Left renal cortex interstitium (tissue), 4 donors: ENCODE data around the gene PAPOLG. TPM values are rescaled to one million over a fixed set of nuclear protein-coding genes. Genes with fewer than 3 reads are reported as not detected.
"Not testable (repeated sequence)": the region's sequence is repeated elsewhere in the genome, so short reads cannot be mapped to it uniquely, and the experiment has no call there.

Experiments
- DNase-seq, 4 donors: peaks; one replicate each; pipeline ENCODE4 v3.0.0-alpha.2; 2013; ENCODE audit warnings: low read depth in 4 of 4, low spot score in 2 of 4, missing footprints in 1 of 4
- polyA plus RNA-seq, 4 donors: library from polyadenylated mRNA; unstranded; fragments of 120-200 nt; gene quantifications; one replicate each; pipeline ENCODE4 v1.2.1, GENCODE V29; 2013; ENCODE audit not compliant: insufficient read length in 4 of 4

The PAPOLG gene
- polyA plus RNA-seq, 4 donors, result 18.6 to 25.4 (median 23.1) TPM

DNA sequence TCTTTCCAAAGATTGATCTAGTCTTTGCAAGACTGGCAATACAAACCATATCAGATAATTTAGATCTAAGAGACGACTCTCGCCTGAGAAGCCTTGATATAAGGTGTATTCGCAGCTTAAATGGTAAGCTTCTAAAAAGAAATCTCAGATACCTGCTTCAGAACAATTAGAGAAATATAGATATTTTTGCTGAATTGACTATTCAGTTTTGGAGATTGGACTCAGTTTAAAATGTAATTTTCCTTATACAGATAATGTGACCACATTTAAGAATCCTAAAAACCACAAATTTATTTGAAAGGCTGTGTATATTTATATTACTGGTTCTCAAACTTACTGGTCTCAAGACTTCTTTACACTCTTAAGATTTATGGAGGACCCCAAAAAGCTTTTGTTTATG is 15.4 kb downstream of the PAPOLG start:
- DNase-seq, result no peak

DNA sequence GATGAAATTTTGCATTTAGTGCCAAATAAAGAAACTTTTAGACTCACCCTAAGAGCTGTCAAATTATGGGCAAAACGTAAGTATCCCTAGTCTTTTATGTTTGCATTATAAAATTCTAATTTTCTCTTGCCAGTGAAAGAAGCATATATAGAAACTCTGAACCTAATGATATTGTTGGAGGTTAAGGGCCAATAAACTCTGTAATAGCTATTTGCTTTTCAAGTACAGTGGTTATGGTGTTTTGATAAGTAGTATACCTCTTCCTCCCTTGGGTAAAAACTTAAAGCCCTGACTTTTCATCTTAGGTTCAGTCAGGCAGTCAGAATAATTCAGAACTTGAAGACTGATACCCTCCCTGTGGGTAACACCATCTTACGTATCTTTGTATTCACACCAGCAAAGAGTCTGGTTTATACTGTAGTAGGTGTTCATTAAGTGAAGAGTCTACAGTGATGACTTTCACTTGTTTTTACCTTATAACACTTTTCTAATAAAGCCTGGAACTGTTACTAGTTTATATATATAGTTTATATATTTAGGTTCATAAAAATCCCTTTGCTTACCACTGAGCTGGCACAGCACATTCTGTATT is 19.1 kb downstream of the PAPOLG start:
- no peak for DNase-seq

DNA sequence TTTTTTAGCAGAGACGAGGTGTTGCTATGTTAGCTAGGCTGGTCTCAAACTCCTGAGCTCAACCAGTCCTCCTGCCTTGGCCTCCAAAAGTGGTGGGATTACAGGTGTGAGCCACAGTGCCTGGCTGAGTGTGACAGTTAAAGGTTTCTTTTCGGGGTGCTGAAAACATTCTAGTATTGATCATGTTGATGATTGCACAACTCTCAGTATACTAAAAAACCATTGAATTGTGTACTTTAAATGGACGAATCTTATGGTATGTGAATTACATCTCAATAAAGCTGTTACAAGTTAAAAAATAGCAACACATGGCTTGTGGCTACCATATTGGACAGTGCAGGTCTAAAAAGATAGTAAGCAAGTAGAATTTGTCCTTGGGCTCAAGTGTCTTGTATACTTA is 22.3 kb downstream of the PAPOLG start:
- DNase-seq, result no peak

DNA sequence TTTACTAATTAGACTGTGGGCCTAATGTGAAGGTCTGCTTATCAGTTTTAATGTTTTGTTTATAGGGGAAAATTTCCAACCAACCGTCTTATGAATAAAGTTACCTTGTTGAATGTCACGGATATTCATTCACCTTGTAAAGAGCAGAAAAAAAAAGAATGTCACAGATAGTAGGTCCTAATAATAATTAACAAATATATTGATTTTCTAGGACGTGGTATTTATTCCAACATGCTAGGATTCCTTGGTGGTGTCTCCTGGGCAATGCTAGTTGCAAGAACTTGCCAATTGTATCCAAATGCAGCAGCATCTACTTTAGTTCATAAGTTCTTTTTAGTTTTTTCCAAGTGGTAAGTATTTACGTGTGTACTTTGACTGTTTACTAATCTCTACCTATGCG is 23.4 kb downstream of the PAPOLG start:
- no peak for DNase-seq

DNA sequence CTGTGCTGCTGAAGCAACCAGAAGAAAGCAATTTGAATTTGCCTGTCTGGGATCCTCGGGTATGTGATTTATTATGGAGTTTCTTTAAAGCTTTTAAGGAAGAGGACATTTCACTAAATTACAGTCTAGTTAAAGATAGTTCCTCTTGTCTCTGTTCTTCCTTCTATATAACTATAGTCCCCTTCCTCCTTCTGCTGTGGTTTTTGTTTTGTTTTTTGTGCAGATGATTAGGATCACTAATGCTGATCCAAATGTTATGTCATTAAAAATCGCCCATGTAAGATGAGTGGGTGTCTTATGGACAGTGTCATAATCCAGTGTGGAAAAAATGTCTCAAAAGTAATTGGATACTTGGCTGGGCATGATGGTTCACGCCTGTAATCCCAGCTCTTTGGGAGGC is 24.7 kb downstream of the PAPOLG start:
- DNase-seq, result no peak

DNA sequence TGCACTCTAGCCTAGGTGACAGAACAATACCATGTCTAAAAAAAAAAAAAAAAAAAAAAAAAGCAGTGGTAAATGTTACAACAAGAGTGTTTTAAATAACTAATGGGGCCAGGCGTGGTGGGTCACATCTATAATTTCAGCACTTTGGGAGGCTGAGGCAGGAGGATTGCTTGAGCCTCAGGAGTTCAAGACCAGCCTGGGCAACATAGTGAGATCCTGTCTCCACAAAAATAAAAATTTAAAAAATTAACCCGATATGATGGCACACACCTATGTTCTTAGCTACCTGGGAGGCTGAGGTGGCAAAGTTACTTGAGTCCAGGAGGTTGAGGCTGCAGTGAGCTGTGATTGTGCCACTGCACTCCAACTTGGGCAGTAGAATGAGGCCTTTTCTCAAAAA is 37.1 kb downstream of the PAPOLG start:
- no peak for DNase-seq

DNA sequence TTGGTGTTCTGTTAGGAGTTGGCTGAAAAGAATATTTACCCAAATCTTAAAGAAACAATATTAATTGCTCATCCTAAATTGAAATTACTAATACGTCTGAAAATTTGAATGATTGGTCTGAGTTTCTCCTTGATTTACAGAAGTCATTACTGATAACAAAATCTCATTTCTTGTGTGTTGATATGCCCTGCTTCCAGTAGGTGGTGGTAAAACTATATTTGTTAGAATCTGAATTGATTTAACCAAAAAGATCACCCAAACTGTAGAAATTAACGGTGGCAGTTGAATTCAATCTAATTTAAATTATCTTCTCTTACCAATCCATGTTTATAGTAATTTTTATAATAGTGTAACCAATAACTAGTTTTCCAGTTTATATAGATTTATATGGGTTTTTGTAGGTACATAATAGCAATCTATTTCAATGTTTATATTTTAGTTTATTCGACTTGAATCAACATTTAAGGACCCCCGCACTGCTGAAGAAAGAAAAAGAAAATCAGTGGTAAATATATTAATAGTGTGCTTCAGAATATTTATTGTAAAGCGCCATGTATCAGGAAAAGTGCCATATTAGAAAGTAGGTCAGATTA is 38.3 kb downstream of the PAPOLG start:
- no peak for DNase-seq

DNA sequence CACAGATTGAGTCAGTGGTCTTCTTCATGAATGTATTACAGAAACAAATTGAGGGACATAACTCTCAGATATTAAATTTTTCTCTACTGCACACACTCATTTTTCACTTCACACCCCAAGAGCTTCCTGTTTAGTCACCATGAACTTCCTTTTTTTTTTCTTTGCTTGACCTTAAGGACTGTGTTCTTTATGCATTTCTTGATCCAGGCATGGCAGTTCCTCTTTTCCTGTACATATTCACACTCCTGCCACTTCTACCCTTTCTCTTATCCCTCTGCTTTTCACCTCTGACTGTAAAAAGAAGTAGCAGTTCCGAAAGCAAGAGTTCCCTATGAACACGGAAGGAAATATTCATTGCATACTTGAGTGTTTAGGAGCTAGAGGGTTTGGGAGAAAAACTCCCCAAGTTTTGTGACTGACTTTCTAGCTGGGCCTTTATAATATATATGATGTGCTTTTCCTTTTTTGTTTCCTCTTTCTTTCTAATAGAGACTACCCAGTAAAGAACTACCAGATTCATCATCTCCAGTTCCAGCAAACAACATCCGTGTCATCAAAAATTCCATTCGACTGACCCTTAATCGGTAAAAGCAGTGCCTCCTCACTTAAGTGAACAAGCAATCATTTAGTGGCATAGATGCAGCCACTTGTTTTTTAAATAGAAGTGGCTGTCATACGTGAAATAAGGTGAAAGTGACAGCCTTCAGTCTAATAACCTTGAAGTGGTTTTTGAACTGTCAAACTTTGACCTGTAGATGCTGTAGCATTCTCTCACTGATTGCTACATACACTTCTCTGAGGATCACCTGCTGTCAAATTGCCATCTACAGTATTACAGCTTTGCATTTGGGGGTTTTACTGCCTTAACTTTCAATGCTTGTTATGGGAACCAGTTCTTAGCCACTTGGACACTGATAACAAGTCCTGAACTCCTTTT is 40.8 kb downstream of the PAPOLG start:
- DNase-seq, result no peak

DNA sequence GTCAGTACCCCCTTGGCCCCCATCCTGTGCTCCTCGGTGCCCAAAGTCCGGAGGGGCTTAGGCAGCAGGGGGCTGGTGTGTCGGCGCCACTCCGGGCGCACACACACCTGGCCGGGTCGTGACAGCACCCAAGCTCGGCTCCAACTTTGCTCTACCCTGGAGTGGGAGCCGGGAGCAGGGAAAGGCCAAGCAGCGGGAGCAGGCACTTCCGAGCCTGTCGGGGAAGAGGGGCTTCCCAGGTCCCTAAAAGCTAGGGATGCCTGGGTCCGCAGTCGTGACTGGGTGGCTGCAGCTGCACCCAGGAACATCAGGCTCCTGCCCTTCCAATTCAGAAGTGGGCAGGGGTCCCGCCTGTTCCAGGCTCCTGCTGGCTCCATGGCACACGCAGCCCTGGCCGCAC is 48.4 kb downstream of the PAPOLG start:
- no peak for DNase-seq

DNA sequence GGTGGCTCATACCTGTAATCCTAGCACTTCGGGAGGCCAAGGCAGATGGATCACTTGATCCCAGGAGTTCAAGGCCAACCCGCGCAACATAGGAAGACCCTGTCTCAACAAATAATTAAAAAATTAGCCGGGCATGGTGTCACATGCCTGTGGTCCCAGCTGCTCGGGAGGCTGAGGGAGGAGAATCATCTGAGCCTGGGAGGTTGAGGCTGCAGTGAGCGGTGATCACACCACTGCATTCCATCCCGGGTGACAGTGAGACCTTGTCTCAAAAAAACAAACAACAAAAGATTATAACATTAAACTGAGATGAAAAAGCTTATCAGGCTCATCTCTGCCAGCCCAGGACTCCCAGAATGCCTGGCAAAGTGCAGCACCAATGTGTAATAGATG is 50.5 kb downstream of the PAPOLG start:
- DNase-seq, result no peak

DNA sequence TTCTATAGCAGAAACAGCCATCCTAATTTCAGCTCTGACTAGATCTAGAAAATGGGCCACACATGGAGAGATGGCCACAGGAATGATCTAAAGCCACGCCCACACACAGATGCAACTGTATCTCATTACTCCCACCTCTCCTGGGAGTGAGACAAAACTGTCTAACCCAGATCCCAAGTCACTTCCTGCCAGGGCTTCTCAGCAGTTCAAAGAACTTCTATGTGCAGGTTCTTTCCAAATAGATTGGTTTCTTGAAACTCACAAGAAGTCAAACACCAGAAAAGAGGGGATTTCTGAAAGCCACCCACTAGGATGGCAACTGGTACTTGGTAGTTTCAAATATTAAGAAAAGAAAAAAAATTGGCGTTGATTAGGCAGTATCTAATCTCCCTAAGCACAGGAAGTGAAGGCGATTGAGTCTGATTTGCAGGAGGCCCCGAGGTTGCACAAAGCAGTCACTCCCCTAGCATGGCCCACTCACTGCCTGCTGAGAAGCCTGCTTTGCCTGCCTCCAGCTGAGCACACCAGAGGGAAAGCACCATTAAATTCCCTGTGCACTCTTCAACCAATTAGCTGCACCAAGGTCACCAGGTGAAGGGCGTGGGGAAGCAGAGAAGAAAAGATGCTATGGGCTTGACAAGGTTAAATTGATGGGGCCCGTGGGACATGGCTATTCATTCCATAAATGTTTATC is 51.1 kb downstream of the PAPOLG start:
- DNase-seq, result no peak

DNA sequence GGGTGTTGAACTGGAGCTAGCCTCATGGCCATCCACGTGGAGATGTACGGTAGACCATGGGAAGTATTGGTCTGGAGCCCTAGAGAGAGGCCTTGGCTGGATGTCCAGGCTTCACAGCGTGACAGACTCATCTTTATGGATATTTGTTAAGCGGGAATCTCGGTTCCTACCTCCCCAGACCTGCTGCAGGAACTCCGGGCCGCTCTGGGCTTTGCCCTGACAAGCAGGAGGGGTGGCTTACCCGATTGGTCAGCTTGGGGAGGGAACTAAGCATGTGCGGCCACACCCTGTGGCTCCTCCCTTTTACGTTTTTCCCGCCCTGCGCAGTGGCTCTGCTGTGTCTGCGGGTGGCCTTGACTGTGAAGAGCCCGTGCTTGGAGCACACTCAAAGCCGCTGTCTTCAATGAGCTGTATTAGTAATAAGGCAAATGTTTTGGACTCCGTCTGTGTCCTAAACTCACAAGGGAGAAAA is 52.3 kb downstream of the PAPOLG start:
- no peak for DNase-seq

DNA sequence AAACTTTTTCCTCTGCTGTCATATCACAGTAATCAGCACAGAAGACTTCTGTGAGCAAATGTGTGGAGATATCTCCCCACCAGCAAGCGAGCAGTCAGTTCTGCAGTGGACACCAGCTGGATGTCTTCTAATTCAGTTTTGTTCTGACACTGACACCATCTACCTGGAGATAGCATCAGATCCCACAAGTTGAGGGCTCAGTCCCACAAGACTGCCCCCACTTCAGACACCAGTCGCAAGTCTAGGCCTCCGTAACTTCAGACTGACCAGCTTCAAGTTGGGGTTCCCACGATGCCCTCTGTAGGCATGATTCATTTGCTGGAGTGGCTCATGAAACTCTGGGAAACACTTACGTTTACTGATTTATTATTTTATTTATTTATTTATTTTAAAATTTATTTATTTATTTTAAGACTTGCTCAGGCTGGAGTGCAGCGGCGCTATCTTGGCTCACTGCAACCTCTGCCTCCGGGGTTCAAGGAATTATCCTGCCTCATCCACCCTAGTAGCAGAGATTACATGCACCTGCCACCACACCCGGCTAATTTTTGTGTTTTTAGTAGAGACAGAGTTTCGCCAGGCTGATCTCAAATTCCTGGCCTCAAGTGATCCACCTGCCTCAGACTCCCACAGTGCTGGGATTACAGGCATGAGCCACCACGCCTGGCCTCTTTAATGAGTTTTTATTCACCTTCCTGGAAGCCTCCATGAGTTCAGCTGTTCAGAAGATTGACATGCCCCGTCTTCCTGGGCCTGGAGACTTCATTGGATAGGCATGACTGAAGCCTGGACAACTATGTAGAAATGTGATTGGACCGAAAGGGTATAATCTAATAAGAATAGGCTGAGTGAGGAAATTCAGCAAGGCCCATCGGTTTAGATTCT is 55.7 kb downstream of the PAPOLG start:
- DNase-seq, result no peak

DNA sequence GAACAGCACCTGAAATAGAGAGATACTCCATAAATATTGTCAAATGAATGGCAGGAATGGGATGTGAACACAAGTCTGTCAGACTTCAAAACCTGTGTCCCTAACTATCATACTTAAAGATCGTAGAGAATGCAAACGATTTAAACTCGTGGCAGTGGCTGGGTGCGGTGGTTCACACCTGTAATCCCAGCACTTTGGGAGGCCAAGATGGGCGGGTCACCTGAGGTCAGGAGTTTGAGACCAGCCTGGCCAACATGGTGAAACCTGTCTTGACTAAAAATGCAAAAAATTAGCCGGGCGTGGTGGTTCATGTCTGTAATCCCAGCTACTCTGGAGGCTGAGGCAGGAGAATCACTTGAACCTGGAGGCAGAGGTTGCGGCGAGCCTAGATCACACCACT is 61.1 kb downstream of the PAPOLG start:
- not testable (repeated sequence) for DNase-seq

DNA sequence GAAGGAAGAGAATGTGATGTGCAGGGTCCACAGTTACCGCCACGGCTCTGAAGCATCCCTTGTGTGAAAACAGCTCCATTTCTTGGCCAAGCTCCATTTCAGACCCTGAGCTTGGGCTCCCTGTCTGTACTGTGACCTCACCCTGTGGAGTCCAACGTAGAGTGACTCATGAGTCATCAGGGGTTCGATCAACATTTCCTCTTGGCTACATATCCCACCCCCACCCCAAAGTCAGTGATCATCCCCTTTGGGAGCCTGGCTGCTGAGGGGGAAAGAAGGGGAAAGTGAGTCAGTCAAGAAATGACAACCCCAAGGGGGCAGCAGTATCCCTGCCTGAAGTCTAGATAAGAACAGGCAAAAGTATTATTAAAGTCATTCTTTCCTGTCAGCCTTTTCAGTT is 62.2 kb downstream of the PAPOLG start:
- no peak for DNase-seq

DNA sequence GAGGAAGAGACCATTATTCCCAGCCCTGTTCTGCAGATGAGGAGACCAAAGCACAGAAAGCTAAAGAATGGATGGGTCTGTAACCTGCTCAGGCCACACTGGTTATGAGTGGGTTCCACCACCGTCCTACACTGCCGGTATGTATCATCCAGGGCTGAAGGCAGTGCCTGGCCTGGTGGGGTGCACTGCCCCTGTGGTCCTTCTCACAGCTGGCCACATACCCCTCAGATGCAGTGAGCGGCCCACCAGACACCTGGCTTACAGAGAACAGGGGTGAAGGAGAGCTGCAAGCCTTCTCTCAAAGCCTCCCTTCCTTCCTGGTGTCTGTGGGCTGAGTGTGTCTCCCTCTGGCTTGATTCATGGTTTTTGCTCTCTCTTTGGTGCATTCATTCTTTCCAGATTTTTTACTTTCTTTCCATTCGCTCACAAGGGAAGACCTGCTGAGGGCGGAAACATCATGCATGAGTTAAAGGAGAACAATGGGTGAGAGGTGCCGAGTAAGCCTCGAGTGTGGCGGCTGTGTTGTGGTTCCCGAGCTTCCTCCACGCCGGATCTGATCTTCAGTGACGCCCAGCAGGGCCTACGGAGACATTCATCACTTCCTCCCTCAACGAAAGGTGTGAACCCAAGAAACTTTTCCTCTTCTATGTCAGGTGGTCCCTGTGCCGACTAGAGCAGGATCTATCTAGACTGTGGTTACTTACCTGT is 63.2 kb downstream of the PAPOLG start:
- DNase-seq, result no peak

DNA sequence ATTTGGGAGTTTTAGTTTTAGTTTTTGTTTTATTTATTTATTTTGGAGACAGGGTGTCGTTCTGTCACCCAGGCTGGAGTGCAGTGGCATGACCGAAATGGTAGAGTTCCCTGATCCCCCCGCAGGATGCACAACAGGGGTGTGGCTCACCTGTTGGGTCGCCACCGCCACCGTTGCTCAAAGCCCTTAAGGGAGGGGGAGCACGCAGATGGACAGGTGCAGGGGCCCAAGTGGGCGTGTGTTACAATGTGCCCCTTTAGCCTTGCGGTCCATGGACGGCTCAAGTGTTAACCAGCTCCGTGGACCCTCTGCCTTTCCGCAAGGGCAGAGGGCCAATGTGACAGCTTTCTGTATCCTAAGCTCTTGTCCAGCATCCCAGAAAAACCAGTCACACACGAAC is 63.9 kb downstream of the PAPOLG start:
- DNase-seq, result no peak

DNA sequence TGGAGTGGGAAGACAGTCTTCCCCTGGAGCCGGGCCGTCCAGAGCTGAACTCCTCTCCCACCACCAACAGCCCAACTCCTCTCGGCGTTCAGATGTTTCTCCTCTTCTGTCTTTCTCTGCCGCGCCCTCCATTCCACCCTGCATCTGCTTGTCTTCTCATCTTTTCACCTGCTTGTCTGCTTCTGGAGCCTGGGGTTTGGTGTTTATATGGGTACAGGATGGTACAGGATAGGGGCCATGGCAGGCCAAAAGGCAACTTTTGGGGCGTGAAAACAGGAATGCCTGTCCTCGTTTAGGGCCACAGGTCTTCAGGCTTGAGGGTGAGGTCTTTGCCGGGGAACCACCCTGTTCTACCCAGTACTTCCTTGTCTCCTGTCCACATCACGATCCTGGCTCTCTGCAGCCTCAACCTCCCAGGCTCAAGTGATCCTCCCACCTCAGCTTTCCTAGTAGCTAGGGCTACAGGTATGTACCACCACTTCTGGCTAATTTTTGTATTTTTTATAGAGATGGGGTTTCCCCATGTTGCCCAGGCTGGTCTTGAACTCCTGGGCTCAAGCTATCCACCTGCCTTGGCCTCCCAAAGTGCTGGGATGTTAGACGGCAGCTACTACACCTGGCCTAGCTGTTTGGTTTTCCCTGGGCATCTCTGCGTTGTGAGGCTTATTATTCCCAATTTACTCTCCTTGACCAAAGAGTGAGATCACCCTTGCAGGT is 64.5 kb downstream of the PAPOLG start:
- DNase-seq, result no peak

DNA sequence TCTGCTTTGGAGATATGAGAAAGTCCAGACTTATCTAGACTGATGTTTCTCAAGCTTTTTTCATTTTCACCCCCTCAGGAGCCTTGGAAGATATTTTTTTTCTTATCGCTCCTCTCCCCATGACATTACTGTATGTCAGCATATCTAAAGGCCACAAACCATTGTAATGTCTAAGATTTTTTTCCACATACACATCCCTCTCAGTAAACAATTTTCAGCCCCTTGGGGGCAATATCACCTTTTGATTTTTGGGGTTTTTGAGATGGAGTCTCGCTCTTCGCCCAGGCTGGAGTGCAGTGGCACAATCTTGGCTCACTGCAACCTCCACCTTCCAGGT is 65.0 kb downstream of the PAPOLG start:
- no peak for DNase-seq
